Neural progenitor cell (in vitro differentiated cells): ENCODE data around the gene RPGR. TPM values are rescaled to one million over a fixed set of nuclear protein-coding genes. Genes with fewer than 3 reads are reported as not detected.
A peak's percentile ranks its signal among the peaks of the same experiment; 100 is the strongest.

Experiments used
- DNase-seq: peaks from one replicate; pipeline ENCODE4 v3.0.0-alpha.2; 2016; ENCODE audit warnings: low spot score
- H2AFZ ChIP-seq: fragments of 200-600 bp; sonication (generic); replicated peaks from 2 replicates; pipeline ENCODE4 v1.6.1; 2016; ENCODE audit warnings: antibody characterized with exemption
- H3F3A ChIP-seq: fragments of 200-600 bp; sonication (generic); 2 replicates; pipeline ENCODE4 v1.6.1; 2016; ENCODE audit warnings: antibody characterized with exemption, low read depth
- H3K27ac ChIP-seq: fragments of 200-600 bp; sonication (generic); 2 replicates; pipeline ENCODE4 v1.5.1; 2016; ENCODE audit warnings: mild to moderate bottlenecking
- H3K27me3 ChIP-seq: fragments of 200-600 bp; sonication (generic); 2 replicates; pipeline ENCODE4 v1.6.1; 2016; ENCODE audit warnings: mild to moderate bottlenecking, moderate library complexity
- H3K36me3 ChIP-seq: fragments of 200-600 bp; sonication (generic); 2 replicates; pipeline ENCODE4 v1.5.1; 2016
- H3K4me1 ChIP-seq: fragments of 200-600 bp; sonication (generic); 2 replicates; pipeline ENCODE4 v1.6.1; 2016; ENCODE audit warnings: mixed run types
- H3K4me2 ChIP-seq: fragments of 200-600 bp; sonication (generic); 2 replicates; pipeline ENCODE4 v1.6.1; 2016
- H3K4me3 ChIP-seq: fragments of 200-600 bp; sonication (generic); 2 replicates; pipeline ENCODE4 v1.5.1; 2016
- H3K79me2 ChIP-seq: fragments of 200-600 bp; sonication (generic); 2 replicates; pipeline ENCODE4 v1.6.1; 2016; ENCODE audit warnings: low read depth
- H3K9ac ChIP-seq: fragments of 200-600 bp; sonication (generic); 2 replicates; pipeline ENCODE4 v1.6.1; 2016
- H3K9me3 ChIP-seq: fragments of 200-600 bp; sonication (generic); 2 replicates; pipeline ENCODE4 v1.5.1; 2016; ENCODE audit warnings: low read depth
- H4K20me1 ChIP-seq: fragments of 200-600 bp; sonication (generic); 2 replicates; pipeline ENCODE4 v1.6.1; 2016; ENCODE audit warnings: low read depth
- H3K27ac Mint-ChIP-seq: 3 replicates; pipeline ENCODE4 v1.8.0; 2021; ENCODE audit warnings: mixed read lengths
- H3K27me3 Mint-ChIP-seq: 2 replicates; pipeline ENCODE4 v1.8.0; 2022; ENCODE audit warnings: low read depth, mild to moderate bottlenecking, inconsistent platforms, moderate library complexity, mixed read lengths; ENCODE audit not compliant: insufficient read depth
- H3K36me3 Mint-ChIP-seq: 3 replicates; pipeline ENCODE4 v1.8.0; 2021; ENCODE audit warnings: mixed read lengths
- H3K4me1 Mint-ChIP-seq: 3 replicates; pipeline ENCODE4 v1.8.0; 2021; ENCODE audit warnings: mixed read lengths
- H3K4me3 Mint-ChIP-seq: 3 replicates; pipeline ENCODE4 v1.8.0; 2021; ENCODE audit warnings: mild to moderate bottlenecking, moderate library complexity, mixed read lengths
- H3K9me3 Mint-ChIP-seq: 3 replicates; pipeline ENCODE4 v1.8.0; 2020; ENCODE audit warnings: mixed read lengths
- CTCF ChIP-seq: fragments of 200-600 bp; sonication (generic); IDR thresholded peaks from 2 replicates; pipeline ENCODE4 v1.5.1; 2017; ENCODE audit warnings: antibody characterized with exemption, mild to moderate bottlenecking
- EZH2 ChIP-seq: fragments of 200-600 bp; sonication (generic); IDR thresholded peaks from 2 replicates; pipeline ENCODE4 v1.6.1; 2017; ENCODE audit warnings: antibody characterized with exemption, mild to moderate bottlenecking, moderate library complexity
- EZH2phosphoT487 ChIP-seq: fragments of 200-600 bp; sonication (generic); IDR thresholded peaks from 2 replicates; pipeline ENCODE4 v1.6.1; 2017; ENCODE audit warnings: antibody characterized with exemption
- total RNA-seq: library from RNA; depleted of rRNA; stranded (reverse); fragments of >200 nt; gene quantifications from 2 replicates; pipeline ENCODE4 v1.2.3, GENCODE V29; 2015; ENCODE audit warnings: low replicate concordance

RPGR gene
- total RNA-seq, 1 donor from 2014 or later = 17.4 TPM

GRCh38 chrX:38260231-38260630 lies 67.1 kb downstream of the RPGR start:
- H3K27ac Mint-ChIP-seq = no peak overlapping the region

GRCh38 chrX:38256019-38256418 lies 71.3 kb downstream of the RPGR start:
- DNase-seq = no peak
- no peaks in the 10 kb centered on the region for H4K20me1 ChIP-seq
- no peaks in the 10 kb centered on the region for H3F3A ChIP-seq
- no peaks in the 10 kb centered on the region for H3K36me3 ChIP-seq
- Mint-ChIP-seq H3K4me3 (no peak overlapping the region), H3K27ac (no peak overlapping the region), H3K4me1 (no peaks in the 10 kb centered on the region), H3K9me3 (peaks cover 2% of the 10 kb centered on the region), H3K36me3 (no peaks in the 10 kb centered on the region), H3K27me3 (no peaks in the 10 kb centered on the region)
- no peak overlapping the region for H2AFZ ChIP-seq
- H3K9ac ChIP-seq = no peak overlapping the region
- H3K4me1 ChIP-seq = no peaks in the 10 kb centered on the region
- no peaks in the 10 kb centered on the region for H3K79me2 ChIP-seq
- TF ChIP-seq EZH2 = no peak
- H3K9me3 ChIP-seq = no peaks in the 10 kb centered on the region
- H3K4me2 ChIP-seq = no peak overlapping the region
- H3K4me3 ChIP-seq = no peak overlapping the region
- H3K27me3 ChIP-seq = no peaks in the 10 kb centered on the region
- no peak overlapping the region for H3K27ac ChIP-seq

More at GRCh38 chrX:38260231-38260630, 67.1 kb downstream of the RPGR start:
- H3K9me3 Mint-ChIP-seq = peaks cover 2% of the 10 kb centered on the region
- Histone ChIP-seq H3K4me2 (no peak overlapping the region), H4K20me1 (no peaks in the 10 kb centered on the region), H3F3A (no peaks in the 10 kb centered on the region), H3K4me1 (no peaks in the 10 kb centered on the region), H3K79me2 (no peaks in the 10 kb centered on the region), H3K9ac (no peak overlapping the region), H3K9me3 (no peaks in the 10 kb centered on the region), H3K27ac (no peak overlapping the region), H3K27me3 (no peaks in the 10 kb centered on the region), H3K4me3 (no peak overlapping the region), H2AFZ (no peak overlapping the region), H3K36me3 (no peaks in the 10 kb centered on the region)
- no peaks in the 10 kb centered on the region for H3K36me3 Mint-ChIP-seq
- no peaks in the 10 kb centered on the region for H3K4me1 Mint-ChIP-seq
- no peak for TF ChIP-seq EZH2phosphoT487
- TF ChIP-seq CTCF = peak; percentile 50
- H3K27me3 Mint-ChIP-seq = no peaks in the 10 kb centered on the region
- no peak overlapping the region for H3K4me3 Mint-ChIP-seq
- peak; percentile 39 for DNase-seq

- Histone ChIP-seq H3K27me3 (no peaks in the 10 kb centered on the region), H3K79me2 (no peaks in the 10 kb centered on the region), H3K9me3 (no peaks in the 10 kb centered on the region), H4K20me1 (no peaks in the 10 kb centered on the region), H3K4me1 (no peaks in the 10 kb centered on the region), H3K27ac (no peak overlapping the region), H2AFZ (no peak overlapping the region), H3K36me3 (no peaks in the 10 kb centered on the region), H3K4me3 (no peak overlapping the region), H3K4me2 (no peak overlapping the region), H3F3A (no peaks in the 10 kb centered on the region), H3K9ac (no peak overlapping the region)
- Mint-ChIP-seq H3K4me1 (no peaks in the 10 kb centered on the region), H3K4me3 (no peak overlapping the region), H3K9me3 (no peaks in the 10 kb centered on the region), H3K36me3 (no peaks in the 10 kb centered on the region), H3K27ac (no peak overlapping the region), H3K27me3 (no peaks in the 10 kb centered on the region)
- DNase-seq = no peak
- TF ChIP-seq CTCF (no peak), EZH2 (no peak), EZH2phosphoT487 (no peak)
Measured at GRCh38 chrX:38249965-38250364, 77.3 kb downstream of the RPGR start.

GRCh38 chrX:38247051-38247450 lies 80.3 kb downstream of the RPGR start:
- H3F3A ChIP-seq = no peaks in the 10 kb centered on the region
- no peaks in the 10 kb centered on the region for H4K20me1 ChIP-seq
- H3K9me3 Mint-ChIP-seq = no peaks in the 10 kb centered on the region
- H3K4me2 ChIP-seq = no peak overlapping the region
- no peaks in the 10 kb centered on the region for H3K36me3 ChIP-seq
- H3K27me3 ChIP-seq = no peaks in the 10 kb centered on the region
- no peaks in the 10 kb centered on the region for H3K79me2 ChIP-seq
- H3K27me3 Mint-ChIP-seq = no peaks in the 10 kb centered on the region
- H3K4me3 ChIP-seq = no peak overlapping the region
- H2AFZ ChIP-seq = no peak overlapping the region
- H3K27ac Mint-ChIP-seq = no peak overlapping the region
- no peak overlapping the region for H3K9ac ChIP-seq
- TF ChIP-seq EZH2phosphoT487 = no peak
- no peak for TF ChIP-seq EZH2
- TF ChIP-seq CTCF = no peak
- no peaks in the 10 kb centered on the region for H3K4me1 ChIP-seq
- no peak overlapping the region for H3K27ac ChIP-seq
- H3K36me3 Mint-ChIP-seq = no peaks in the 10 kb centered on the region
- no peaks in the 10 kb centered on the region for H3K9me3 ChIP-seq
- H3K4me1 Mint-ChIP-seq = no peaks in the 10 kb centered on the region
- no peak overlapping the region for H3K4me3 Mint-ChIP-seq
- DNase-seq = no peak
